COLO668 (cell line): Measurements from ENCODE around the gene ADGRD1.
"Not testable (repeated sequence)": the region's sequence is repeated elsewhere in the genome, so short reads cannot be mapped to it uniquely, and the experiment has no call there.

Experiments used
- DNase-seq: peaks from one replicate; lab custom pipeline; 2025; ENCODE audit not compliant: unreplicated experiment; lab: John Stamatoyannopoulos, UW

Gene ADGRD1

GRCh38 chr12:131113568-131114270, 160.0 kb downstream of the ADGRD1 start:
- no peak for DNase-seq

- no peak for DNase-seq
Measured at GRCh38 chr12:131114271-131114670, 160.6 kb downstream of the ADGRD1 start.

- no peak for DNase-seq
Measured at GRCh38 chr12:131114942-131115584, 161.4 kb downstream of the ADGRD1 start.

- no peak for DNase-seq
Measured at GRCh38 chr12:131115766-131116467, 162.2 kb downstream of the ADGRD1 start.

- DNase-seq, result no peak
Measured at GRCh38 chr12:131116468-131117117, 162.9 kb downstream of the ADGRD1 start.

- DNase-seq, result no peak
Measured at GRCh38 chr12:131117438-131118245, 163.9 kb downstream of the ADGRD1 start.

- no peak for DNase-seq
Measured at GRCh38 chr12:131118371-131118770, 164.7 kb downstream of the ADGRD1 start.

- DNase-seq, result not testable (repeated sequence)
Measured at GRCh38 chr12:131119345-131119744, 165.6 kb downstream of the ADGRD1 start.

- no peak for DNase-seq
Measured at GRCh38 chr12:131119936-131120335, 166.2 kb downstream of the ADGRD1 start.

- DNase-seq, result no peak
Measured at GRCh38 chr12:131120831-131121271, 167.1 kb downstream of the ADGRD1 start.

- no peak for DNase-seq
Measured at GRCh38 chr12:131121705-131122405, 168.1 kb downstream of the ADGRD1 start.

- no peak for DNase-seq
Measured at GRCh38 chr12:131122631-131123030, 168.9 kb downstream of the ADGRD1 start.

GRCh38 chr12:131123817-131124216, 170.1 kb downstream of the ADGRD1 start:
- no peak for DNase-seq

GRCh38 chr12:131124487-131125280, 171.0 kb downstream of the ADGRD1 start:
- no peak for DNase-seq

- DNase-seq, result no peak
Measured at GRCh38 chr12:131126662-131127173, 173.0 kb downstream of the ADGRD1 start.

GRCh38 chr12:131128556-131128955, 174.8 kb downstream of the ADGRD1 start:
- DNase-seq, result no peak

- not testable (repeated sequence) for DNase-seq
Measured at GRCh38 chr12:131128966-131129619, 175.4 kb downstream of the ADGRD1 start.

- no peak for DNase-seq
Measured at GRCh38 chr12:131129839-131130238, 176.1 kb downstream of the ADGRD1 start.
